HG03469 (cell line): ENCODE data around the gene B4GALNT4.
"Not testable (repeated sequence)": the region's sequence is repeated elsewhere in the genome, so short reads cannot be mapped to it uniquely, and the experiment has no call there.

Source experiments
- ATAC-seq: cut with Tn5 transposase; IDR thresholded peaks from one replicate; pipeline ENCODE4 v1.9.1; 2021; ENCODE audit warnings: mild to moderate bottlenecking, moderate library complexity, moderate number of reproducible peaks; ENCODE audit not compliant: unreplicated experiment

B4GALNT4 gene

DNA sequence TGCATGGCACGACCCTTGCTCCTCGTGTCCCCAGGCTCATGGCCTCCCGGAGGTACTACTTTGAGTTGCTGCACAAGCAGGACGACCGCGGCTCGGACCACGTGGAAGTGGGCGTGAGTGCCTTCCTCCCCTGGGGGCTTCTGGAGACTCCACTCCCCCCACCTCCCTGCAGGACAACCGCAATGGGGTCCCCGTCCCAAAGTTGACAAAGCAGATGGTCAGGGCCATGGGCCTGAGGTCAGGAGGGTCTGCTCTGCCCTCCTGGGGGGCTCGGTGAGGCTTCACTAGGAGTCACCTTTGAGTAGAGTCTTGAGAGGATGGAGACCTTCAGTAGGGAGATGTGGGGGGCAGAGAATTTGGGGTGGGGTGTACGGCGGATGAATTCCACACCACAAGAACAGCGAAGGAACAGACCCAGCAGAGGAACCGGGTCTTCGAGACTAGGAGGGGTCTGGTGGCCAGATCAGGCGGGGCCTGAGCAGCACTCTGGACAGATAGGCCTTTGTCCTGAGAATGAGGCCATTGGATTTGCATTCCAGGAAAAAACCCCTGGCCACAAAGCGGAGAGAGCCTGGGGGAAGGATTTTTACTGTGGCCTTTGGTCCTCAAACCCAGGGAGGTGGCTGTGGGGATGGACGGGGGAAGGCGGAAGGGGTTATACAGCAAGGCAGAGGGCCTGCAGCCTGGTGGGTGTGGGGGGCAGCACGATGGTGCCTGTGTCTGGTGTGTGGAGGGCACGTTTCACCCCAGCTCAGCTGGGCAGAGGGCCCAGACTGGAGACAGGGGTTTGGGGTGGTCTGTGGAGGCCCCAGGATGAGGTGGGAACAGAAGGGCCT is 4.6 kb downstream of the B4GALNT4 start:
- ATAC-seq, result no peak

DNA sequence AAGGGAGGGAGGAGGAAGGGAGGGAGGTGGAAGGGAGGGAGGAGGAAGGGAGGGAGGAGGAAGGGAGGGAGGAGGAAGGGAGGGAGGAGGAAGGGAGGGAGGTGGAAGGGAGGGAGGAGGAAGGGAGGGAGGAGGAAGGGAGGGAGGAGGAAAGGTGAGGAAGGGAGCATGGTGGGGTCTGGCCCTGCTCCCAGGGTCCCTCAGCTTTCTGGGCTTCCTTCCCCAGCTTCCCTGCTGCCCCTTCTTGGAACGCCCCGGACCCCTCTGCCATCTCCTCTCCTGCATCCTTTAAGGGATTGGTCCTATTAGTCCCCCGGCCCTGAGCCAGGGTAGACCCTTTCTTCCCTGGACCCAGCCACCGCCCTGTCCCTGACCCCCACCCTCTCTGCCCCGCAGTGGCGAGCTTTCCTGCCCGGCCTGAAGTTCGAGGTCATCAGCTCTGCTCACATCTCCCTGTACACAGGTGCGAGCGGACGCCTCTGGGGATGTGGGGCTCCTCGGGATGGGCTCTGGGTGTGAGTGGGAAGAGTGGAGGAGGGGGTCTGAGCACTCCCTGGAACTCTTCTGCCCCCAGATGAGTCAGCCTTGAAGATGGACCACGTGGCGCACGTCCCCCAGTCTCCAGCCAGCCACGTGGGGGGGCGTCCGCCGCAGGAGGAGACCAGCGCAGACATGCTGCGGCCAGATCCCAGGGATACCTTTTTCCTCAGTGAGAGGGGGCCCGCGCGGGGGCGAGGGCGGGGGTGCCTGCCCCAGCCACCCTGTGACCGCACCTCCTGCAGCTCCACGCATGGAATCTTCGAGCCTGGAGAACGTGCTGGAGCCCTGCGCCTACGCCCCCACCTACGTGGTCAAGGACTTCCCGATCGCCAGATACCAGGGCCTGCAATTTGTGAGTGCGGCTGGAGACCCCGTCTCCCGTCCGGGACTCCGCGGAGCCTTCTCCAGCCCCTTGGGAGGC is 6.0 kb downstream of the B4GALNT4 start:
- ATAC-seq, result no peak

GRCh38 chr11:376531-377173 is 7.4 kb downstream of the B4GALNT4 start:
- ATAC-seq, result no peak

DNA sequence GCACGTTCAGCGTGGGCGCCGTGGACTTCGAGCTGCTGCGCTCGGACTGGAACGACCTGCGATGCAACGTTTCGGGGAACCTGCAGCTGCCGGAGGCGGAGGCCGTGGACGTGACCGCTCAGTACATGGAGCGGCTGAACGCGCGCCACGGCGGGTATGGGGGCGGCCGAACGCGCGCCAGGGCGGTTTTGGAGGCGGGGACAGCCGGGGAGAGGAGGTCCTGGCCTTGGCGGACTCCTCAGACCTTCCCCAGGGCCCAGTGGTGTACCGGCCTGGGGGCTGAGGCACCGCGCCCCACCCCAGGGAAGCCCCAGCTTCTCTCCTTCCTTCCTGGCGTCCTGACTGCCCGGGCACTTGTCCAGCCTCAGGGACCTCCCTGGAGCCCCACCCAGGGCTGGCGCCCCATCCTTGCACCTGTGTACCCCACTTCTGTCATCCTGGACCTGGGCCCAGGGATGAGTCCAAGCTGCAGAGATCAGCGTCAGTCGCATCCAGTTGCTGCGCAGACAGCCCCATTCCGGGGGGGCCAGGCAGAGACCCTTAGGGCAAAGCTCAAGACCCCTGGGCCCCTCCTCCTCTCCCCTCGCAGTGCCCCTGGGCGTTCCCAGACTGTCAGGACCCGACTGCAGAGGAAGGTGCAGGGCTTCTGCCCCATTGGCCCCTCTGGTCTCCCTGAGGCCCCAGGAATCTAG is 8.0 kb downstream of the B4GALNT4 start:
- no peak for ATAC-seq

DNA sequence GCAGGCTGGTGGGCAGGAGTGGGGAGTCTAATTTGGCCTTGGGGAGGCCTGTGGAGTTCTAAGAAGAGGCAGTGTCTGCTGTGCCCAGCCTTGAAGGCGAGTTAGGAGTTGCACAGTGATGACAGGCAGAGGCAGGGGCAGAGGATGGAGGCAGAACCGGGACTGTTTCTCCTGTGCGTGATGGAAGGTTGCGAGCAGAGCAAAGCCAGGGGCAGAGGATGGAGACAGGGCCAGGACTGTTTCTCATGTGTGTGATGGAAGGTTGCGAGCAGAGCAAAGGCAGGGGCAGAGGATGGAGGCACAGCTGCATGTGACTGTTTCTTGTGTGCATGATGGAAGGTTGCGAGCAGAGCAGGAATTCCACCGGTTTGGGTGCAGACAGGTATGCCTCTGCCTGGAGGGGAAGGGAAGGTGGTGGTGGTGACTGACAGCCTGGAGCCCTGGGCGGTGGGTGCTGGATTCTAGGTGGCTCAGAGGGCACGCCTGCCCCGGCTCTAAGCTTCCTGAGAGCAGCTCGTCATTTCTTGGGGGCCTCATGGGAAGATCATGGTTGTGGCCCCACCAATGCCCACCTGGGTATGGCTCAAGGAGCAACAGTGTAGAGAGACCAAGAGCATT is 8.7 kb downstream of the B4GALNT4 start:
- no peak for ATAC-seq

DNA sequence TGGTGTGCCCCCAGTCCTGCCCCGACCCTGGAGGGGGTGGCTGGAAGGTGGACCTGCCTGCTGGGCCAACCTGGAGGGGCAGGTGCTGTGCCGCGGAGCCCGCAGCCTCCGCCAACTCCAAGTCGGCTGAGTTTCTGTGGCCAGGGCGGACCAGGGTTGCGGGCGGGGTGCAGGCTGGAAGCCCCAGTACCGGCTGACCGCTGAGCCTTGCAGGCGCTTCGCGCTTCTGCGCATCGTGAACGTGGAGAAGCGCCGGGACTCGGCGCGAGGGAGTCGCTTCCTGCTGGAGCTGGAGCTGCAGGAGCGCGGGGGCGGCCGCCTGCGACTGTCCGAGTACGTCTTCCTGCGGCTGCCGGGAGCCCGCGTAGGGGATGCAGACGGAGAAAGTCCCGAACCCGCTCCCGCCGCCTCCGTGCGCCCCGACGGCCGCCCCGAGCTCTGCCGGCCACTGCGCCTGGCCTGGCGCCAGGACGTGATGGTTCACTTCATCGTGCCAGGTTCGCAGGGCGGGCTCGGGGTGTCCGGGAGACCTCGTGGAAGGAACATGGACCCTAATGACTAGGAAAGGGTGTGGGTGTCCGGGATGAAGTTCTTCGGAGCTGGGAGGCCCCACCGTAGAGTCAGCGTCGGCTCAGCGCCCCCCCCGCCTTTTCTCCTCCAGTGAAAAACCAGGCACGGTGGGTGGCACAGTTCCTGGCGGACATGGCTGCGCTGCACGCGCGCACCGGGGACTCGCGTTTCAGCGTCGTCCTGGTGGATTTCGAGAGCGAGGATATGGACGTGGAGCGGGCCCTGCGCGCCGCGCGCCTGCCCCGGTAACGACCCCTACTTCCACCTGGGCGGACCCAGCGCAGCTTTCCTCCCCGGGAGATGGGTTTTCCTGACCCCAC is 10.2 kb downstream of the B4GALNT4 start:
- ATAC-seq, result no peak

DNA sequence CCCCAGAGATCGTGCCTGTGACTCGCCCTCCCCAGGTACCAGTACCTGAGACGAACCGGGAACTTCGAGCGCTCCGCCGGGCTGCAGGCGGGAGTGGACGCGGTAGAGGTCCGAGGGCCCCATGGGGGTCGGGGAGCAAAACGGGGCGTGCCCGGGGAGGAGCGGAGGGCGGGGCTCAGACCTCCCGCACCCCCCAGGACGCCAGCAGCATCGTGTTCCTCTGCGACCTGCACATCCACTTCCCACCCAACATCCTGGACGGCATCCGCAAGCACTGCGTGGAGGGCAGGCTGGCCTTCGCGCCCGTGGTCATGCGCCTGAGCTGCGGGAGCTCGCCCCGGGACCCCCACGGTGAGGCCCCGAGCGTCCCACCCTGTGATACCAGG is 10.8 kb downstream of the B4GALNT4 start:
- no peak for ATAC-seq

DNA sequence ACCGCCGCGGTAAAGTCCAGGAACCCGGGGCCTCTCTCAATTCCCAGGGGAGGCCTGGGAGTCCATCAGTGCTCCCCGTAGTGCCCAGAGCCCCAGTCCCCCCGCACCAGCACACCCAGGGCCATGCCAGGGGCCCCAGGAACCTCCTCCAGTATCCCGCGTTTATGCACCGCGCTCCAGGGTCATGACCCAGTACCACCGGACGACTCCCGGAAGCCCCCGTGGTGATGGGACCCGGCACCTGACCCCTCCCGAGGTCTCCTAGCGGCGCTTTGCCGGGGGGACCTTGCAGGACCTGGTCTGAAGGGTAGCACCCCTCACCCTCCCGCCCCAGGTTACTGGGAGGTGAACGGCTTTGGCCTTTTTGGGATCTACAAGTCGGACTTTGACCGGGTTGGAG is 11.2 kb downstream of the B4GALNT4 start:
- ATAC-seq, result no peak

GRCh38 chr11:380996-381395 is 11.7 kb downstream of the B4GALNT4 start:
- ATAC-seq, result no peak

GRCh38 chr11:381501-382072 is 12.3 kb downstream of the B4GALNT4 start:
- no peak for ATAC-seq

DNA sequence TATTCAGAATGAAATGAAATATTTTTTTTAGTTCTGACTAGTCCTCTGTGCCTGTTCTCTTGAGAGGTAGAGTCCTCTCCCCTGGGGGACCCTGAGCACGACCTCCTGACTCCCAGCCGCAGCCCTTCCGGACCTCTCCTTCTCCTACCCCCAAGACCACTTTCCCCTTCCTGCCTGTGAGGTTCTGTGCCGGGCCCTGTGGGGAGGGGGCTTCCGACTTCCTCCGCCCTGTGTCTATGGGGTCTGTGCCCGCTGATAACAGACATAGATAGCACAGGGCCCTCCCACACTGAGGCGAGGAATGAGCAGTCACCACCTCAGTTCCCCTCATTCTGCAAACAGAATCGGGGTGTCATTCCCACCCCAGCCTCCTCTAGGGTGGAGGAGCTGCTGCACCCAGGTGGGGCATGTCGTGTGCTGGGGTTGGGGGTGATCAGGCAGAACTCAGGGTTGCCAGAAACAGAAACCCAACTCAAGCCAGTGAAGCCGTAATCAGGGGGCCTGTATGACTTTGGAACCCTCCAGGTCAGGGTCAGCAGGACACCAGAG is 12.9 kb downstream of the B4GALNT4 start:
- no peak for ATAC-seq

GRCh38 chr11:383431-383830 is 14.1 kb downstream of the B4GALNT4 start:
- no peak for ATAC-seq

DNA sequence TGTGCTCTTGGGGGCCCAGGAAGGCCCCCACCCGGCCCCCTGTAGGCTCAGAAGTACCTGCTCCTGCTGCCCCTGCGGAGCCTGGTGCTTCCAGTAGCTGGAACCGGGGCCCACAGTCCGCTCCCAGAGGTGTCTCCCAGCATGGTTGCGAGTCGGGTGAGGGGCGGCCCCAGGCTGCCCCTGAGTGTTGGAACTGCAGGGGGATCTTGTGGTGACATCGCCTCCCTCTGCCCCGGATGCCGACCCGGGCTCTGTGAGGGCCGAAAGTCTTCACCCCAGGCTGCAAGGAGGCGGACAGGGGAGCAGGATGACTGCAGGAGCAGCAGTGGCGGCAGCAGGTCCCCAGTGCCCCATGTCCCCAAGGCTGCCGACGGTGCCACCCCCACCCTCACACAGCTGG is 15.2 kb downstream of the B4GALNT4 start:
- no peak for ATAC-seq

GRCh38 chr11:385594-386351 is 16.5 kb downstream of the B4GALNT4 start:
- no peak for ATAC-seq

- no peak for ATAC-seq
These were observed 17.2 kb downstream of the B4GALNT4 start for GRCh38 chr11:386483-386882.

DNA sequence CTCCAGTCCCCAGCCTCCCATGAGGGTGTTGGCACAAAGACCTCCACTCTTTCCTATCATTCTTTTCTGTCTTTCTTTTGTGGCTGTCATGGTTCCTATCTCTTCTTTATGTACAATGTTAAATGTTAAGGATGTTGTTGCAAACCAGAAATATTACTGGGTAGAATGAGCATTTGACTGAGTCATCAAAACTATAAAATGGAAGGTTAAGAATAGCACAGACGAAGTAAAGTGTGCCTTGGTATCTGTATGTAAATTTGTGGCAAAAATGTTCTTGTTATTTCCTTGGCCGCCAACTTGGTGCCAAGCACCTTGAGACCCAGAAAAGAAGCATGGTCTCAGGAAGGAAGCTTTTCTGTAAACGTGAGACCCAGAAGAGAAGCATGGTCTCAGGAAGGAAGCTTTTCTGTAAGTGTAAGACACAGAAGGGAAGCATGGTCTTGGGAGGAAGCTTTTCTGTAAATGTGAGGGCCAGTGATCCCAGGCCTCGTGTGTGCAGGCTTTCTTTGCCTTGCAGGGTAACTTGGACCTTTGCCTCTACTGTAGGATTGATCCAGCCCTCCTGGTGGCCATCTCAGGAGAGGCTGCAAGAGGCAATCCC is 18.0 kb downstream of the B4GALNT4 start:
- ATAC-seq, result no peak

- ATAC-seq, result not testable (repeated sequence)
These were observed 20.1 kb downstream of the B4GALNT4 start for GRCh38 chr11:389369-389768.

DNA sequence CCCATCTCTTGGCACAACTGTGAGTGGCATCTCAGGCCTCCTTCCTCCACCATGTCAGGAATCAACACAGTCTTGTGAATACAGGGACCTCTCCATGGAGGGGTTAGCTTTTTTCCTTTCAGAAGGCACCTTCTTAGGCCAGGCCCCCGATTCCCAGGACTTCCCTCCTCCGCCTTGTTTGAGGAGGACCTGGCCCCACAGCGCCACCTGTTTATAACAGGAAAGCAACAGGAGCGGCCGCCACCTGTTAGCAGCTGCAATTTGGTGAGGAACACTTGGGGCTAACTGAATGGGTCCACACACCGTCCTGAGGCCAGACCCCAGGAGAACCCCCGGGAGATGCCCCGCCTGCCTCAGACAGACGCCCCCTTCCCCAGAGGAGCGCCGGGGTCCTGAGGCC is 20.9 kb downstream of the B4GALNT4 start:
- ATAC-seq, result no peak
